ENCODE results near the gene MT1HL1.

The MT1HL1 gene

DNA sequence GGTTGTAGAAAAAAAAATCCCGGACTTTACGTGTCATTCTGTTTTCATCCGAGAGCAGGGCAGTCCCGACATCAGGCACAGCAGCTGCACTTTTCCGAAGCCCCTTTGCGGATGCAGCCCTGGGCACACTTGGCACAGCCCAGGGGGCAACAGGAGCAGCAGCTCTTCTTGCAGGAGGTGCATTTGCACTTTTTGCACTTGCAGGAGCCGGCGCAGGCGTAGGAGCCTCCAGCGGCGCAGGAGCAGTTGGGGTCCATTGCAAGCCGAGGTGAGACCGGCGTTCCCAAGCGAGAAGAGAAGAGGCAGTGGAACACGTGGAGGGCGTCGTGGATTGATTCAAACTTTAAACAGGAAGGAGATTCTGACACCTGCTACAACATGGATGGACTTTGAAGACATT lies at the start of gene MT1HL1:
TSS of gene MT1HL1 (minus strand) at position 326 of the 400 bp plus-strand sequence. CDS start at position 257, 69 bp downstream.
- no peak for DNase-seq

DNA sequence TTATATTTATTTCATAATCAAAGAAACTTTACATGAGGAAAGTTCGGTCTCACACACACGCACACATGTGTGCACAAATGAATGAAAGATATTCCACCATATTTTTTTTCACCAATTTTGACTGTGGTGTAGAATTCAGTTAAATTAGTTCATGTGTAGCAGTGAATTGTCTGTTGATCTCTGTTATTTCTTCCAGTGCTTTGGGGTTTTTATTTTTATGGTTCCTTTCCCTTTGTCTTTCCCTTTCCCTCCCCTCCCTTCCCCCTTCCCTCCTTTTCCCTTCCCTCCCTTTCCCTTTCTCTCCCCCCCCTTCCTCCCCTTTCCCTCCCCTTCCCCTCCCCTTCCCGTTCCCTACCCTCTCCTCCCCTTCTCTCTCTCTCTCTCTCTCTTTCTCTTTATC lies 46.7 kb upstream of the MT1HL1 start:
- DNase-seq, result no peak

DNA sequence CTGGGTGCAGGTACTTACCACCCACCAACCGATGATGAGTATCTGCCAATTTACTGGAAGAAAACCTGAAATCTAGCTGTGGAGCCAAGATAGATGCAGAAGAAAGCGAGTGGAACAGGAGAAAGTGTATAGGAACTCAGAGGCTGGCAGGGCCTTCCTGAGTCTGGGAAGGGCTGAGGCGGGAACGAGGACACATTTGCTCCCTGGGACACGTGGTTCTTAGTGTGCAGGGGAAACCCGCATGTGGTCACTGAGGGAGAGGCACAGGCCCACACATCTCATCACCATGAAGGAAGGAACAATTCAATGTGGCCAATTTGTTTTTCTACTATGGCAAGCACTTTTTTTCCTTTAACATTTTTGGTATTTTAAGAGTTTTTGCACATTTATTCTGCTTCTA lies 45.9 kb upstream of the MT1HL1 start:
- DNase-seq, result no peak

GRCh38 chr1:237048803-237049202 lies 44.6 kb upstream of the MT1HL1 start:
- no peak for DNase-seq

DNA sequence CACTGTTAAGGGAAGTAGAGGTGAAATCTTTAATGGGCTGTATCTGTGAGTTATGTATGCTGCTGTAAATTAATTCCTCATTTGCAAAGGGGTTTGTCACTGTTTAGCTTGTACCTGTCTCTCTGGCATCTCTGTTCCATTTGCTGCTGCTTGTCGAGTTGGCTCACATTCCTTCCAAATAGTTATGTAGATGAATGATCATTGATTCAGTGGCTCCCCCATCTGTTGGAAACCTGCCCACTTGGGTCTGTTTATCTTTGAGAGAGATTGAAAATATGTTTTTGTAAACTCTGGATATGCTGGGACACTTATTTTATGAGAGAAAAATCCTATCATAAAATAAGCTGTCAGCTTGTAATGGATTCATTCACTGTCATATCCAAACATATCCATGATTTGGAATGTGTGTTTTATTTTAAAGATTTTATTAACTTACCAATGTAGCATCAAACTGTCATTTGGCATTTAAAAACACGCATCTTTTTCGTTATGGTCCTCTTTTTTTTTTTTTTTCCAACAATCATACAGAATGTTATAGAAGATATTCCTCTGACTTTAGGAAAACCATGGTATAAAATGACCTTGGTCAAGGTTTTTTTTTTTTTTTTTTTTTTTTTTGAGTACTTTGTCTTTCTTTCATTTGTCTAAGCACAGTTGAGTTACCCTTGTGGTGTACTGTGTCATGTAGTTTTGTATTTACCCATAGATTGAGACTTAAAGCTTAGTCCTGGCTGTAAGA lies 41.2 kb upstream of the MT1HL1 start:
- no peak for DNase-seq

DNA sequence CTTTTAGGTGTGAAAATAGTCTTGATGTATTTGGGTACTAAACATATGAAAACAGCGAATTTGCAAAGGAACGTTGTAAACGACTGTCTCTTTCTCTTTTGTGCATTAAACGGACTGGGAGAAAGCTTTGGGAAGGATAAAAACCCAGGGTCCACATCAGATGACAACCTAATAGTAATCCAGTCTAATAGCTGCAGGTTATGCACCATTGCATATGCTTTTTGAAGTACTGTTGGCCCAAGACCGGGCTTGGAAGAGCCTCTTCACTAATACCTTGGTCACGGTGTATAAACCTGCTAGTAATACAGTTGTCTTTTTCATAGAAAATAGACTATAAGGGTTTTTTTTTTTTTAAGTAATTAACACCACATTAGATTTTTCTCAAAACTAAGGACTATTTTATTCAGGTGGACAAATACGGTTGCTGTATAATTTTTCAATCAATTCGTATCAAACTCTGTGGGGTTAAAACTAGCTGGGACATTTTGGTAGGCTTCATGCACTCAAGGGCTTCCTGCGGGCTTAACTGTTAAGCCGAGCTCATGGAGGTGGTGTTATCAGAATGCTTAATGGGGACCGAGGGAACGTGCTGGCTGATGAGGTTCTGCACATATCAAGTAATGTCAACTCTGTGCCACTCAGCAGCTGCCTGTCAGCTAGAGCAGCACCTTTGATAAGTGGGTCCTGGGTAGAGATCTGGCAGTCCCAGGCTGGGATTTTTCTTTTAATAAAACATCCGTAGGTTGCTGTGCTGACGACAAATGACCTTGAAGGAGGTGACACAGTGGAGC lies 39.8 kb upstream of the MT1HL1 start:
- no peak for DNase-seq

- DNase-seq, result no peak
These were observed 38.8 kb upstream of the MT1HL1 start for GRCh38 chr1:237042892-237043576.

GRCh38 chr1:237042526-237042891 lies 38.3 kb upstream of the MT1HL1 start:
- no peak for DNase-seq

DNA sequence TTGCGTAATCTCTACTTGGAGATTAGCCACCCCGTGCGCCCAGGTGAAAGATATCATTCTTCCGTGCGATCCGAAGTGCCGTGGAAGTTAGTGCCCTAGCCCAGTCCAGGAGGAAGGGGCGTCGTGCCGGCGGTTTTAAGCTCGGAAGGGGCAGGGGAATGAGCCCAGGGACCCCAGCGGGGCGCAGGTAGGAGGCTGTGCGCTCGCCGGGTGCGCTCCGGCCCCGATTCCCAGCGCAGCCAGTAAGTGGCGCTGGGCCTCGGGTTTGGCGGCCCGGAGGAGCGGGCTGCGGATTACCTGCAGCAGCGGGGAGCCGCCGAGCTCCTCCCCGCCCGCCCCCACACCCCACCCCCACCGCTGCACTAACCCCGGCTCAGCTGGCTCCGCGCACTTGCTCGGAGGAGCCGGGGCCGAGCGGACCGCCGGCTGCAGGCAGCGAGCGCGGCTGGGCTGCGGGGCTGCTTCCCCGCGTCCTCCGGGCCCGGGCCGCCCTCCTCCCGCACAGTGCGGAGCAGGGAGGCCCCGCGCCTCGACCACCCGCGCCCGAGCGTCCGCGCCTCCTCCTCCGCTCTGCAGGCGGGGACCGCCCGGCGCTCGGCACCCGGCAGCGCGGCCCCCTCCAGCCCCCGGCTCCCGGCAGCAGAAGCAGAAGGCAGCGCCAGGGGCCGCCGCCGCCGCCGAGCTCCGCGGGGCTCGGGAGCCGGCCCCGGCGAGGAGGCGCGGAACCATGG lies 37.7 kb upstream of the MT1HL1 start, which contains the start of gene RYR2:
TSS of gene RYR2 (plus strand) at position 390 of the 731 bp plus-strand sequence. CDS start at position 728, 338 bp downstream.
- DNase-seq, result peak; percentile 34

GRCh38 chr1:237041461-237041794 lies 37.2 kb upstream of the MT1HL1 start:
- DNase-seq, result no peak

DNA sequence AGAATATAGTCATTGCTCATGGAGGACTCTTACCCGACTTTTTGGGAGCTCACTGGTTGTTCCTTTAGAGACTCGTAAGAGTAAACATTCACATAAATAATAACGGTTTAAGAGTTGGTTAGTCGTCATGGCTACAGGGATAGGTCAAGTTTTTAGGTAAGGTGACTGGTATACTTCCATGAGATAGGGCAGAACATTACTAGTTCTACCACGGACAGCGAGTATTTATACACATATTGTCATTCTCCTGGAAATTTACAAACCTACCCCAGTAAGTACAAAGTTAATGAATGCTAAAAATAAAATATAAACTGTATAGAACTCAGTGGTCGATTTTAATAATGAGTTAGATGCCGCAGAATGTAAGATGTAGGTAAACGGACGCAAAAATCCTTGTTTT lies 36.6 kb upstream of the MT1HL1 start:
- DNase-seq, result no peak

GRCh38 chr1:237038211-237038610 lies 34.0 kb upstream of the MT1HL1 start:
- DNase-seq, result no peak

GRCh38 chr1:237035759-237036158 lies 31.5 kb upstream of the MT1HL1 start:
- DNase-seq, result no peak

GRCh38 chr1:237033804-237034203 lies 29.6 kb upstream of the MT1HL1 start:
- no peak for DNase-seq

GRCh38 chr1:237033061-237033460 lies 28.8 kb upstream of the MT1HL1 start:
- DNase-seq, result no peak

GRCh38 chr1:237032029-237032428 lies 27.8 kb upstream of the MT1HL1 start:
- DNase-seq, result no peak

DNA sequence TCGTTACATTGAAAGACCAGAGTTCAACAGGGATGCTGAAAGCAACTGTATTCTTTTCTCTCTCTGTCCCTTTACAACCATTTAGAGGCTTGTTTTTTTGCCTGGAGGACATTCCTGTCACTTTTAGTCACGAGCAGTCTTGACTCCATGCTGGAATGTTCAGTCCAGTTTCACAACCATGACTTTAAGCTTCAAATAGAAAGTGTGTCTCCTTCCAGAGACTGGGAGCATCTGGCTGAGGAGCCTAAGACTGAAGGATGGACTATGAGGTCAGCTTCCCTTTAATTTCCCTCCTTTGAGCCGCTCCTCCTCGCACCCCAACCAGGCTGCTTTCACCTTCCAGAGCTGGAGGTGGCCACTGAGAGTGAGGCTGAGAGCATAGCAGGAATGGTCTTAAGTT lies 27.2 kb upstream of the MT1HL1 start:
- DNase-seq, result no peak

DNA sequence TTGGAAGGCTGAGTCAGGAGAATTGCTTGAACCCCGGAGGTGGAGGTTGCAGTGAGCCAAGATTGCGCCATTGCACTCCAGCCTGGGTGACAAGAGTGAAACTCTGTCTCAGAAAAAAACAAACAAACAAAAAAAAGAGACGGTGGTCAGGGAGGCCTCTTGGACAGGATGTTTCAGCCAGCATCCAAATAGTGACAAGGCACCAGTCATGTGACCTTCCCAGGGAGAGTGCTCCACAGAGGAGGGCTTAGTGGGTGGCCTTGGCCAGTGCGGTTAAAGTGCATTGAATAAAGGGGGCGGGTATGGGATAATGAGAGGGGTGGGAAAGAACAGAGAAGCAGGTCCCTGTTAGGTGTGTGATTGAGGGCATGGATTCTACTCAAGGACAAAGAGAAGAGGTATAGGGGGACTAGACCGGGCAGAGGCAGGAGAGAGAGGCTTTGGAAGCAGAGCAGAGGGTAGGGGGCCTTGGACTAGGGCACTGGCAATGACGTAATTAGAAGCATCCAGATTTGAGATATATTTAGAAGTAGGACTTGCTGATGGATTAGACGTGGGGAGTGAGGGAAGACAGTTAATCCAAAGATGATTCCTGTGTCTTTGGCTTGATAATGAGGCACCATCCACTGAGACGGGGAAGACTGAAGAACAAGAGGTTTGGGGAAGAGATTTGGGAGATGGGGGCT lies 25.8 kb upstream of the MT1HL1 start:
- no peak for DNase-seq

GRCh38 chr1:237029240-237029639 lies 25.0 kb upstream of the MT1HL1 start:
- DNase-seq, result no peak

DNA sequence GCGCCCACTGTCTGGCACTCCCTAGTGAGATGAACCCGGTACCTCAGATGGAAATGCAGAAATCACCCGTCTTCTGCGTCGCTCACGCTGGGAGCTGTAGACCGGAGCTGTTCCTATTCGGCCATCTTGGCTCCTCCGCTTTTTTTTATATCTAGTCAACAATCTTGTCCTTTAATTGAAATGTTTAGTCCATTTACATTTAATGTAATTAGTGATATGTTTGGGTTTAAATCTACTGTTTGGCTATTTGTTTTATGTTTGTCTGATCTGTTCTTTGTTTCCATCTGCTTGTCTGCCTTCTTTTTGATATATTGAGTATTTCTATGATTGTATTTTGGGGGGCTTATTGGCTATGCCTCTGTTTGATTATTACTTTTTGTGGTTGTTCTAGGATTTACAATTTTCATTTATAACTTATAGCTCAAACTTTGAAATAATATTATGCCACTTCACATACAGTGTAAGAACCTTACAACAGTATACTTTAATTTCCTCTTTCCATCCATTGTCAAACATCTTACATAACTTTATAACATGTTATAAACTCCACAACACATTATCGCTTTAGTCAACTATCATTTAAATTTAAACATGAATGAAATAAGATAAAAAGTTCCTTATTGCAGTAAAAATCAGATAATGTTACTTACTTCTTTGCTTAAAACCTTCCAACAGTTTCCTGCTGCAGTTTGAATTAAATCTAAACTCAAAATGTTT lies 21.3 kb upstream of the MT1HL1 start:
- no peak for DNase-seq

DNA sequence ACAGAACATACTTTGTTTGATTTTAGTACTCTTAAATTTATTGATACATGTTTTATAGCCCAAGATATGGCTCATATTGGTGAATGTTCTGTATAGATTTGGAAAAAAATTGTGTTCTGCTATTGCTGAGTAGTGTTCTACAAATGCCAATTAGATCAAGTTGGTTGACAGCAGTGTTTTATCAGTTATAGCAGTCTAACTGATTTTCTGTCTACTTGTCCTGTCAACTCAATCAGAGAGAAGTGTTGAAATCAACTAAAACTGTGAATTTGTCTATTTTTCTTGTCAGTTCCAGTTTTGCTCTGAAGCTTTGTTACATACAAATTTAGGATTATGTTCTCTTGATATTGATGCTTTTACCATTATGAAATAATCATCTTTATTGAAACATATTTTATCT lies 14.7 kb upstream of the MT1HL1 start:
- no peak for DNase-seq

GRCh38 chr1:237016626-237017025 lies 12.4 kb upstream of the MT1HL1 start:
- no peak for DNase-seq
